GM21576 (cell line): Measurements from ENCODE around the gene WDR48.
A peak's percentile ranks its signal among the peaks of the same experiment; 100 is the strongest.

ENCODE experiments used
- ATAC-seq: cut with Tn5 transposase; IDR thresholded peaks from one replicate; pipeline ENCODE4 v1.9.1; 2021; ENCODE audit warnings: mild to moderate bottlenecking, moderate library complexity; ENCODE audit not compliant: unreplicated experiment

Gene WDR48

DNA sequence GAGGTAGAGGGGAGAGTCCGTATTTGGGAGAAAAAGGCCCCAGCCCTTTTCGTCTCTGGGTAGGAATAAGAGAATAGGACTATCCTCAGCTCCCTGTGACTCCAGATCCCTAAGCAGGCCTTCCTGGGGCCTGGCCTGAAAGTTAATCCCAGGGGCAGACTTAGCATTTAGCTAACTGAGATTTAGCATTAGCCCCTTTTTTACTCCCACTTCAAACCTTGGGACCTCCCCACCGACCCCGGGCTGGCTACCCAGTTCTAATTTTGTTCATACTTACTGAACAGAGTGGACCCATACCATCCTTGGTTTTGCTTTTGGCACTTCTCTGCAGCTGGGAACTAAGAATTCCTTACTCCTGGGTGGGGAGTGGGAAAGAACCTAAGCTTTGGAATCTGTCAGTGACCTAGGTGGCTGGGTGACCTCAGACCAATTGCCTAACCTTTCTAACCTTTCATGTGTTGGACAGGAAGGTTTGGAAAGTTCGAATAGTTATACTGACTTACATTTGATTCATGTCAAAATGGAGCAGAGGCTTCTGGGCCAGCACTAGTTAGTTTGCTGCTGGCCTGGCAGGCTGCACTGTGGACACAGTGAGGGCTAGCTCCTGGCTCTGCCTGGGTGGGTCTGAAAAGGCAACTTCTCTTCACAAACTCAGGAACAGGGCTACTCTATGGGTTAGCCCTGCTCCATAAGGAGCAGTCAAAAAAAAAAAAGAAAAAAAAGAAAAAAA lies 67.3 kb downstream of the WDR48 start:
- ATAC-seq = no peak

DNA sequence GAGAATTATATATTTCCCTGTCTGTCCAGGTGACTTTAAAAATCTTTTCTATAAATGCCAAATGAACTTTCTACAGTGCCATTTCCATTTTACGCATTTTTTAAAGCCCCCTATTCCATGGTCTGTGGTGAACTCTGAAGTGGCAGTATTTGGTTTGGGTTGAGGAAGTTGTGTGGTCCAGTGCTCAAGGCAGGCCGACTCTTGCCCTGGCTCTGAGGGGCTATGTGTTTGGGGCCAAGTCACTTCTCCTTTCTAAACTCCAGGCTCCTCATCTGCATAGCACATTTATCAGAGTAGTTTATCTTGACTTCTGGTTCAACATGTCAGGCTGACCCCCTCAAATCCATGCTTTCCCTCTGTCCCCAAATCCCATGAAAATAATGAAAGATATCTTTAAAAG lies 69.8 kb downstream of the WDR48 start:
- no peak for ATAC-seq

DNA sequence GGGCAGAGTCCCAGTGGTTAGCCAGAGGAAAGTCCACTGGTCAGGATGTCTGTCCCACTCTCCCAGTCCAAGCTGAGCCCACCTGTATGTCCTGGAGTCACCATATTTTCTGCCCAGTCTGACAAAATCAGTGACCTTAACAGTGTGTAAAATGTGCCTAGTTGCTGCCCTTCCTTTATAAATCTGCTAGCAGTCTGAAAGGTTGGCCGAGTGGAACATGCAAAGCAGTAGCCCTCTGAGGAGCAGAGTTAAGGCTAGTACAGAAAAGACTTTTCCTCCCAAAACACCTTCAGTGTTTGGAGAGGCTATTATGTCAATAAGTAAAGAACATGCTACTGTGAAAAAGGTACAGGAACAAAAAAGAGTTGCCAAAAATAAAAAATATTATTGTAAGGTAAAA lies 71.0 kb downstream of the WDR48 start:
- ATAC-seq = peak; percentile 75

DNA sequence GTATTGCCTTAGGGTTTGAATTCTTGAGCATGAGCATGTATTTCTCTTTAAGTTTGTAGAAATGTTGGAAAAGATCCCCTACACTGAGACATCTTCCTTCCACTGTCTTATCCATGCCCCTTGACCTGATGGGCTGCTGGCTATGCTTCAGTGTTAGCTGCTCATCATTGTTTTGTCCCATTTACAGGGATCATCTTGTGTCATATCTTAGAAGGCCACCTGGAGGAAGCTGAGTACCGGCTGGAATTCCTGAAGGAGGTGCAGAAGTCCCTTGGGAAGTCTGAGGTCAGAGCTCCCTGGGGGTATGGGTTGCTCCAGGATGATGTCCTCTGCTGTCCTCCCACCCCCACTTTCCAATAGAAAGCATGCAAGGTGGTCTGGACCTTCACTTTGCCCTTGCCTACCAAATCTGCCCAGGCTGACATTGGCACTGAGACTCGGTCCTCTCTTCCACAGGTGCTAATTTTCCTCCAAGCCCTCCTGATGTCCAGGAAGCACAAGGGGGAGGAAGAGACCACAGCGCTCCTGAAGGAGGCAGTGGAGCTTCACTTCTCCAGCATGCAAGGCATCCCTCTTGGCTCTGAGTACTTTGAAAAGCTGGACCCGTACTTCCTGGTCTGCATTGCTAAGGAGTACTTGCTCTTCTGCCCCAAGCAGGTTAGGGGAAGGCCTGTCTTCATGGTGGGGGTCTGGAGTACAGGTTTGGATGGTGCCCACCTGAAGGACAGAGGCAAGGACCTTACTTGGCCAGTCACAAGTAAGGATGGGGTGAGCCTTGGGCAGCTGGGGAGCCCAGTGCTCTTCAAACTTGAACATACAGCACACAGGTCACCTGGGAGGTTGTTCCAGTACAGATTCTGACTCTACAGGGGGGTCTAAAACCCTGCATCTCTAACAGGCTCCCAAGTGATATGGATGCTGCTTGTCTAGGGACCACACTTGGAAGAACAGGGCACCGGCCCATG lies 73.3 kb downstream of the WDR48 start:
- no peak for ATAC-seq

DNA sequence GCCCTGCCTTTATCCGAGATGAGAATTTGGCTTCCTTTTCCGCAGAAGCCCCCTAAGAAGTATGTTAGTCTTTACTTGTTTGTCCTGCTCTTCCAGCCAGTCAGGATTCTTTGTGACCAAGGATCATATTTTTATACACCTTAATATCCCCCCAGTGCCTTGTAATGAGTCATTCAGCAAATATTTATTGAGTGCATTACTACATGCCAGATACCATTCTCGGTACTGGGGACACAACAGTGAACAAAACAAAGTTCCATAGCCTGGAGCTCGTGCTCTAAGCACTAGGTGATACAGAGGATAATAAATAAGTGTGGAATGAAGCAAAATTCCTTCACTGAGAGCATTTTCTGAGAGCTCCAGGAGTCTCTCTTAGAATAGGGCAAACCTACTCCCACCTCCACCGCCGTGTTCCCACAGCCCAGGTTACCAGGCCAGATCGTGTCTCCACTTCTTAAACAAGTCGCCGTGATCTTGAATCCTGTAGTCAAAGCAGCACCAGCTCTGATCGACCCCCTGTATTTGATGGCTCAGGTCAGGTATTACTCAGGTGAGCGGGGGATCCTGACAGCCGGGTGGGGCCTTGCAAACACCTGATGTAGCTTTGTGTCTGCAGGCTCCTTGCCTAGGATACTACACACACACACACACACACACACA lies 74.2 kb downstream of the WDR48 start:
- no peak for ATAC-seq

DNA sequence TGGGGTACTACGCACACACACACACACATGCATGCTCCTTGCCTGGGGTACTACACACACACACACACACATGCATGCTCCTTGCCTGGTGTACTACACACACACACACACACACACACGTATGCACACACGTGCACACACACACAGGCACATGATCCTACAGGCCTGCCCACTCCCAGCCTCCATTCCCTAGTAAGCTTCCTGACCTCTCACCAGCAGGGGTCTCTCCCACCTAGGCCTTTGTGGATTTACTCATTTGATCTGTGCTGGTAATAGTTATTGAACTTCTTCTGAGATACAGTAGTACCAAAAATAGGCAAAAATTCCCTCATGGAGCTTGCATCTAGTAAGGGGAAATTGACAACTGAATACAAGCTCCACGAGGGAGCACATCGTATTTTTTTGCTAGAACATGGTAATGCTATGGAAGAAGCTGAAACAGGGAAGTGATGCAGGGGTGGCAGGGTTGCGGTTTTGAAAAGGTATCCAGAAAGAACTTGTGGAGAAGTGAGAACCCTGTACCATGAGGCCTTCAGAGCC lies 74.8 kb downstream of the WDR48 start:
- ATAC-seq = no peak

DNA sequence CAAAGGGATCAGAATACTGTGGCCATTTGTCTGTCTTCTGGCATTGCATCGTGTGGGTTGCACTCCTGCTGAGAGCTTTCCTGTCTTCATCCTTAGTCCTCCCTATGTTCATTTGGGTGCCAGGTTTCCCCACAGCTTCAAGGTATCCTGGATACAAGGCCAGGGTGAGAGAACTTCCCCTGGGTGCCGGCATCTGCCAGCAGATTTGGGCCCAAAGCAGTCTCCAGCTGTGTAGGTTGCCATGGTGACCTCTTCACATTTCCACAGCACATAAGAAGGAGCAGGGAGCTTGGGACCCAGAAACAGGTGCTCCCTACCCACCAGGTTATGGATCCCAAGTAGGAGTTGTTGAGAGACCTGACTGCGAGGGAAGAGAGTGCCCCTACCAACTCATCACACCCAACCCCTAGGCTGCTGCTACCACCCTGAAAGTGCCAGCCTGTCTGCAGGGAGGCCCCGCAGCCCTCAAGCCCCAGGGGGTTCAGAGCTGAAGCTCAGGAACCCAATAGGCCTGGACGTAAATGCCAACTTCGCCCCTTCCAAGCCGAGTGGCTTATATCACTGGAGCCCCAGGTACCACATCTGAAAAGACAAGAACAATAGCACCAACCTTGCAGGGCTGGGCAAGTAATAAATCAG lies 75.6 kb downstream of the WDR48 start:
- ATAC-seq = no peak

DNA sequence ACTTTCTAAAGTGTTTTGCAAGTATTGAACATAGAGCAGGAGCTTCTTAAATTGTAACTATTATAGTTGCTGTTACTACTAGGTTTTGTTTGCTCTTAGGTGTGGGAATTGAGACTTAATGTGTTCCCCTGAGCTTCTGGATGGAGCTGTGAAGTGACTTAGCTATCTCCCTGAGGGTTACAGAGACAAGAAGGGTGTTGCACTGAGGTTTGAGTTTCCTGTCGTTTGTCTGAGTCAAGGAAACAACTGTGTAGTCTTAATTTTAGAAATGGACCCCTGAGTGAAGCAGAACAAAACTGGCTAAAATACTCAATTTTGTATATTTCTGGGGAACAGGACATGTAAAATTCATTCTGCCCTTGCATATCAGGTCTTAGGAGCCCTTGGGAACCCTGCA lies 76.1 kb downstream of the WDR48 start:
- no peak for ATAC-seq

DNA sequence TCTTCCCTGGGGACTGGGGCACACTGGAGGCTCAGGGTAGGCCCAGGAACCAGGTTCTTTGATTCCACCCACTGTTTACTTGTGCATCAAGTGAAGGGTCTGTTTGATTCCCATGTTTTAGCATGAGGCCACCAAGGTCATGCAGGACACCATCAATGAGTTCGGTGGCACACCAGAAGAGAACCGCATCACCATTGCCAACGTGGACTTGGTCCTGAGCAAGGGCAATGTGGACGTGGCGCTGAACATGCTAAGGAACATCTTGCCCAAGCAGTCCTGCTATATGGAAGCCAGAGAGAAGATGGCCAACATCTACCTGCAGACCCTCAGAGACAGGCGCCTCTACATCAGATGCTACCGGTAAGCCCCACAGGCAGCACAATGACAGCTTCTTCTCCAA lies 77.1 kb downstream of the WDR48 start:
- ATAC-seq = no peak

DNA sequence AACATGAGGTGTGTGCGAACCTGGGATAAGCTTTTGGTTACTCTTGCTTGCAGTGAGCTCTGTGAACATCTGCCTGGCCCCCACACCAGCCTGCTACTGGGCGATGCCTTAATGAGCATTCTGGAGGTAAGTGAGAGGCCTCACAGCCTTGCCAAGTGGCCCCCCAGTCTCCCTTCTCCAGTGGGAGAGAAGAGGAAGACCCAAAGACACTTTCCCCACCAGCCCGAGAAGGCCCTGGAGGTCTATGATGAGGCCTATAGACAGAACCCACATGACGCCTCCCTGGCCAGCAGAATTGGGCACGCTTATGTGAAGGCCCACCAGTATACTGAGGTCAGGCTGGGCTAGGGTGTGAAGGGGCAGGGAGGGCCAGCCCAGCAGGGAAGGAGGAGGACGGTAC lies 78.2 kb downstream of the WDR48 start:
- ATAC-seq = no peak

DNA sequence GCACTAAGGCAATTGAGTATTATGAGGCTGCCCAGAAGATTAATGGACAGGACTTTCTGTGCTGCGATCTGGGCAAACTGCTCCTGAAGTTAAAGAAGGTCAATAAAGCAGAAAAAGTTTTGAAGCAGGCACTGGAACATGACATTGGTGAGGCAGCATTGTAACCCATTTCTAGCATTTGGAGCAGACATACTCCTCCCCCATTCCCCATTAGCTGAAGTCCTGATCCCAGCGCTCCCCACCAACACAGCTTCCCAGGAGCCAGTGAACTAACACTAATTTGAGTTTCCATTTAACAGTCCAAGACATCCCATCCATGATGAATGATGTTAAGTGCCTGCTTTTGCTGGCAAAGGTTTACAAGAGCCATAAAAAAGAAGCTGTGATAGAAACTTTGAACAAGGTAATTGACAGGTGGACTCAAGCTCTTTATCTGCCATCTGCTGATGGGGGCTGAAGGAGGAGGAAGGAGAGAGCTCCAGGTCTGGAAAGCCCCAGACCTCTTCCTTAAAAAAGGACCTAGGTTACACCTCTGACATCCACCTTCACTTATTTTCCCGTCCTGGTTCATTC lies 79.0 kb downstream of the WDR48 start:
- no peak for ATAC-seq

DNA sequence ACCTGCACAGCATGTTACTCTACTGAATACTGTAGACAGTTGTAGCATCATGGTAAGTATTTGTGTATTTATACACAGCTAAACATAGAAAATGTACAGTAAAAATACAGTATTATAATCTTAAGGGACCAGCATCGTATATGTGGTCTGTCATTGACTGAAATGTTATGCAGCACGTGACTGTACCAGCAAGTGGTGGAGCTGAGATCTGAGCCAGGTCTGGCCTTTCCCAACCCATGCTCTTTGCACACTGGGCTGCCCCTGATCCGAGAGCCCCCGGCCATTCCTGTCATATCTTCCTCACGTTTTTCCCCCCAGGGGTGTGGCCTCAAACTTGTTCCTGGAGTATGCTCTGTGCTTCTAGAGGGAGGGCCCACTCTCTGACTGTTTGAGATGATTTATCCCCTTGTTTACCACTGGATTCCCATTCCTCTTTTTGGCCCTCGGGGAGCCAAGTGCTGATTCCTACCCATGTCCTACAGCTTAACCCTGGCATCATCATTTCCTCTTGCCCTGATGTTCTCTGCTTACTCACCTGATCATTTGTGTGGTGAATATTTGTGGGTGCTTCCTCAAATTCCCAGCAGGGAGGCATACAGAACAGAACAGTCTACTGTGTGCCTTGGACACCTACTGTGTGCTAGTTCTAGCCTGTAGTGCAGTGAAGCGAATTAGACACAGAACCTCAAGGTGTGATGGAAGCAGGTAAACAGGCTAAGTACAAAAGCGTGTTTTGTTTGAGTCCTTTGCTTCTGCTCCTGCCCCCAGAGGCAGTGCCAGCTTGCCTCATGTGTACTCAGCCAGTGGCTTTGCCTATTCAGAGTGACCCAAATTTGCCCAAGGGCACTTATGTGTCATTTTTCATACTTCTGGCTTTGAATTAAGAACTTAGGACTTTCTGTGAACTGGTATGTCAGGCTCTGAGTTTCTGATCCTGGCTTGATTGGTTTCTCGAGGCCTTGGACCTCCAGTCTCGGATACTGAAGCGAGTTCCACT lies 80.6 kb downstream of the WDR48 start:
- no peak for ATAC-seq

DNA sequence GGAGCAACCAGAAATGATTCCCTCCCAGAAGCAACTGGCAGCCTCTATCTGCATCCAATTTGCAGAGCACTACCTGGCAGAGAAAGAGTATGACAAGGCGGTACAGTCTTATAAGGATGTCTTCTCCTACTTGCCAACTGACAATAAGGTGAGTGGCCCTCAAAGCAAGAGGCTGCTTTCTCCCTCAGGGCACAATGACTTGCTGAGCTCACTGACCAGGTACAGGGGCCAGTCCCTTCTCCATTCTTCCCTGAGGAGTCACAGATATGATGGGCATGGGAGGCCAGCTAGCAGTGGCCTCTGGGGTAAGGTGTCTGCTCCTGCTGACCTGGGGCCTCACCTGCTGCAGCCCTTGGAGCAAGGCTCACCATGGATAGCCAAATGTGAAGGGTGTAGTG lies 81.3 kb downstream of the WDR48 start:
- no peak for ATAC-seq

DNA sequence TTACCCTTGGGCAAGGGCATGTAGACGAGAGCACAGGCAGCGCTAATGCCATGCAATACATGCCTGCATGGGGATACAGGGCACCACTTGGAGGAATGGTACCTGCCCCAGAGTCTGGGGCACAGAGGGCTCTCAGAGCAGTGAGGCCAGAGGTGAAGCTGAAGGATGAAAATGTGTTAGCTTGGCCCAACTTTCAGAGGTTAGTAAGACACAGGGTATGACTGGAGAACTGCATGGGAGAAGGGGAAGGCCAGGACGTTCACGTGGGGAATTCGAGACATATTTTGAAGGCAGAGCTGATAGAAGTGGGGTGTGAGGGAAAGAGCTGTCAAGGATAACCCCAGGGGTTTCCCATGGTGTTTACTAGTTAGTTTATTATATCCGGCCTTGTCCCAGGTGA lies 82.0 kb downstream of the WDR48 start:
- no peak for ATAC-seq

DNA sequence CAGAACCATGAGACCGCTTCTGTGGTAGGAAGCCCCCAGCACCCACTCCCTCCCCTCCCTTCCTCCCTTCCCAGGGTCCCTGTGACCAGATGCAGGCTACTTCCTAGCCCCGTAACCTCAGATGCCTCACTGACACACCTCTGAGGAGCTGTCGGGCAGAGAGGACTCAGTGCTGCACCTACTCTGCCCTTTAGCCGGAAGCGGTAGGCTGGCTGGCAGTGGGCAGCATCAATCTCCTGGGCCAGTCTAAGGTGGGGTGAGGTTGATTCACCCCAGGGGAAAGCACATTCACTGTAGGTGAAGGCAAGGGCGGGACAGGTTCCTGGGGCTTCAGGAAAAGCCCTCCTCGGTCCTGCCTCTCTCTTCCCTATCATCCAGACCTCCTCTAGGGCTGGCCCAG lies 82.5 kb downstream of the WDR48 start:
- ATAC-seq = no peak

DNA sequence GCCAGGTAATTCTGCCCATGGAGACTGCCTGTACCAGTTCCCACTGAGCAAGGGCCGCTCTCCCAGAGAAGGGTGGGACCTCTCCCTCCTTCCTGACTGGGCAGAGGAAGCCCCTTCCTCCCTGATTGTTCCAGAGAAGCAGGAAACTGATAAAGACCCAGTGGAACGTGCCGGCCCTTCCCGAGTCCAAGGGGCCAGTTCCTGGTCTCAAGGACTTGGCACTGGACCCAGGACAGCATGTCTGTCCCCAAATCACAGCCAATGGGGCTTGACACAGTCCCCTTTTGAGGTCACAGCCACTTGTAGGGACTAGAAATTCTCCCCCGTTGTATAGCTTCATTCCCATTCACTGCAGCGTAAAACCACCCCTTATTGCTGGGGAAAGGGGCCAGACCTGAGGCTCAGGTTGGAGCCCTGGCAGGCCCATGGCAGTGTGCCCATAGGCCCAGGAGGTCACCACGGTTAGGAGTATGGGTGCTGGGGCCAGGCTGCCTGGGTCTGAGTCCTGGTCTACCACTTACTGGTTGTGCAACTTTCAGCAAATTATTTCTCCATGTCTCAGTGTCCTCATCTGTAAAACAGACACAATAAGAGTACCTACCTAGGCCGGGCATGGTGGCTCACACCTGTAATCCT lies 83.5 kb downstream of the WDR48 start:
- ATAC-seq = no peak

DNA sequence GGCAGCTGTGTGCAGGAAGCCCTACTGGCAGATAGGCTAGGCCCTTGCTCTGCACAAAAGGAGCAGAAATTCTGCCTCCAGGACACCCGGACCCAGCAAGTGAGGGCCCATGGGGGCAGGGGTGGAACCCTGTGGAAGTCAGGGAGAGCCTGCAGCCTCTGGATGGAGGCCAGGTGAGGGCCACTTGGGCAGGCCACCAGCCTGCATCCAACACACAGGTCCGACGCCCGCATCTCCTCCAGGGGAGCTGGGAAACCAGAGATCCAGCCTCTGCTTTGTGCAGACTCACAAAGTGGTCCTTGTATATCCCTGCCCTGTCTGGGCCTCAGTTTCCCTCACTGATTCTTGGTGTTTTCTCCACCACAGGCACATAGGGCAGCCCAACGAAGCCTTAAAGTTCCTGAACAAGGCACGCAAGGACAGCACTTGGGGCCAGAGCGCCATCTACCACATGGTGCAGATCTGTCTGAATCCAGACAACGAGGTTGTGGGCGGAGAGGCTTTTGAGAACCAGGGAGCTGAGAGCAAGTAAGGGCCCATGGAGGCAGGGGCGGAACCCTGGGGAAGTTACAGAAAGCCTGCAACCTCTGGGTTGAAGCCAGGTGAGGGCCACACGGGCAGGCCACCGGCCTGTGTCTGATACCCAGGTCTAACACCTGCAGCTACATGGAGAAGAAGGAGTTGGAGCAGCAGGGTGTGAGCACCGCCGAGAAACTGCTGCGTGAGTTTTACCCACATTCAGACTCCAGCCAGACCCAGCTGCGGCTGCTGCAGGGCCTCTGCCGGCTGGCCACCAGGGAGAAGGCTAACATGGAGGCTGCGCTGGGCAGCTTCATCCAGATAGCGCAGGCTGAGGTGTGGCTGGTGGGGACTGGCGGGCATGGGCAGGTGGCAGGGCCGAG lies 85.0 kb downstream of the WDR48 start:
- no peak for ATAC-seq

DNA sequence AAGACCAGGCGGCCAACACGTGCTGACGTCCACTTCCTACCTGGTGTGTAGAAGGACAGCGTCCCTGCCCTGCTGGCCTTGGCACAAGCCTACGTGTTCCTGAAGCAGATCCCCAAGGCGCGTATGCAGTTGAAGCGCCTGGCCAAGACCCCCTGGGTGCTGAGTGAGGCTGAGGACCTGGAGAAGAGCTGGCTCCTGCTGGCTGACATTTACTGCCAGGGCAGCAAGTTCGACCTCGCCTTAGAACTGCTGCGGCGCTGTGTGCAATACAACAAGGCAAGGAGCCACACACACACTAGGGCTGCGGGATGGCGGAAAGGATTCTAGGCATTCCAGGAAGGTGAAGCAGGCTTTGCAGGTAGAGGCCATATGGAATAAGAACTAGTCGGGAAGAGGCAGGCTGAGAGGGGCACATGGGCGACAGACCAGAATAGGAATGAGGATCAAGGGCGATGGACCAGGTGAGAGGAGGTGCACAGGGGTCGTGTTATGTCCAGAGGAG lies 85.7 kb downstream of the WDR48 start:
- no peak for ATAC-seq
